Colonic mucosa (tissue), 4 donors: ENCODE results near the gene GALNT18. TPM values are rescaled to one million over a fixed set of nuclear protein-coding genes. Genes with fewer than 3 reads are reported as not detected.

ENCODE experiments used
- DNase-seq: peaks from one replicate; pipeline ENCODE4 v3.0.0-alpha.2; 2020
- H3K27ac ChIP-seq: fragments of 200-600 bp; one replicate; pipeline ENCODE4 v1.8.0; 2021
- H3K27me3 ChIP-seq: fragments of 200-600 bp; one replicate; pipeline ENCODE4 v1.8.0; 2021
- H3K36me3 ChIP-seq: fragments of 200-600 bp; one replicate; pipeline ENCODE4 v1.8.0; 2021
- H3K4me1 ChIP-seq: fragments of 200-600 bp; one replicate; pipeline ENCODE4 v1.8.0; 2021; ENCODE audit warnings: mild to moderate bottlenecking
- H3K4me3 ChIP-seq: fragments of 200-600 bp; one replicate; pipeline ENCODE4 v1.8.0; 2021
- H3K9ac ChIP-seq, 2 donors: one replicate each; pipeline ENCODE4 v1.7.0; 2013; ENCODE audit warnings: control low read depth in 2 of 2, low read depth in 2 of 2, low read length in 2 of 2
- H3K9me3 ChIP-seq: fragments of 200-600 bp; one replicate; pipeline ENCODE4 v1.8.0; 2021
- intact Hi-C: fragments of 100-400 bp; cut with DNase I; formaldehyde crosslinking; loops from one replicate; pipeline ENCODE4 v1.14.1; 2022
- total RNA-seq, 2 donors: library from RNA; stranded (reverse); fragmentation: NEBNext Ultra II Directional in 1 of 2; extraction: Animal tissue kit (Norgen Biotek cat#: 25700) in 1 of 2; gene quantifications; one replicate each; pipeline ENCODE4 v1.2.1, GENCODE V29; 2021
- TF ChIP-seq, protein P1 (sequence below): fragments of 200-600 bp; IDR thresholded peaks from one replicate; pipeline ENCODE4 v1.8.0; 2022; ENCODE audit warnings: antibody characterized with exemption, mild to moderate bottlenecking
- donor health status: healthy.
- donor health status: DM: no; HTN: no; CAD: no.
- donor health status: DM: no; HTN: no; CAD: no.

The GALNT18 gene
- total RNA-seq, 2 donors from 2014 or later: 3.6 to 8.3 TPM

DNA sequence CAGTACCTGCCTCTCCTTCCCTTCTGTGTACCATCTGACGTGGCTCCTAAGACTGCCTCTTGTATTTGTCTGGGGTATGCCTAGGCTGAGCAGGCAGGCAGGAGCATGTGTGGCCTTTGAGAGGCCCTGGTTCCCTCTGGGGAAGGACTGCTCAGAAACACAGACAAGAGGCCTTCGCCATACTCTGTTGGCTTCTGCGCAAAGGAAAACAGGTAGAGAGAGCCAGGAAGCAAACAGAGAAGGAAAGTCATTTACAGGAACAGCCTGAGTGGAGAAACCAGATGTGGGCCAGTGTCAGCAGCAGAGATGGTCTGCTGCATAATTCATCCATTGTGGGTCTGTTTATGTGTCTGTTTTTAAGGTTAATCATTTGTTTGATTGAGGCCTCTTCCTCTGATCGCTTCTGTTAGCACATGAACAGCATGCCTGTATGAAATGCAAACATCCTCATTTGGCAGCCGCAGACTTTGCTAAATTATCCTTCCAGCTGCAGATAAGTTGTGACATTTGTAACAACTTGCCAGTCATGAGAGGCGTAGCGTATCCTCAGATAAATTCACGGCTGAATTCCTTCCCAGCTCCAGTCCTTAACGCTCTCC, 119.4 kb downstream of the GALNT18 start:
- Histone ChIP-seq H3K27ac (peak overlapping the region; percentile 56), H3K27me3 (no peaks in the 10 kb centered on the region), H3K4me3 (no peak overlapping the region), H3K9me3 (no peaks in the 10 kb centered on the region), H3K9ac (peak overlapping the region in 1 of 2 donors; percentile 42), H3K4me1 (peaks cover 12% of the 10 kb centered on the region), H3K36me3 (no peaks in the 10 kb centered on the region)
- intact Hi-C loops: no loop called here
- TF ChIP-seq, protein P1, sequence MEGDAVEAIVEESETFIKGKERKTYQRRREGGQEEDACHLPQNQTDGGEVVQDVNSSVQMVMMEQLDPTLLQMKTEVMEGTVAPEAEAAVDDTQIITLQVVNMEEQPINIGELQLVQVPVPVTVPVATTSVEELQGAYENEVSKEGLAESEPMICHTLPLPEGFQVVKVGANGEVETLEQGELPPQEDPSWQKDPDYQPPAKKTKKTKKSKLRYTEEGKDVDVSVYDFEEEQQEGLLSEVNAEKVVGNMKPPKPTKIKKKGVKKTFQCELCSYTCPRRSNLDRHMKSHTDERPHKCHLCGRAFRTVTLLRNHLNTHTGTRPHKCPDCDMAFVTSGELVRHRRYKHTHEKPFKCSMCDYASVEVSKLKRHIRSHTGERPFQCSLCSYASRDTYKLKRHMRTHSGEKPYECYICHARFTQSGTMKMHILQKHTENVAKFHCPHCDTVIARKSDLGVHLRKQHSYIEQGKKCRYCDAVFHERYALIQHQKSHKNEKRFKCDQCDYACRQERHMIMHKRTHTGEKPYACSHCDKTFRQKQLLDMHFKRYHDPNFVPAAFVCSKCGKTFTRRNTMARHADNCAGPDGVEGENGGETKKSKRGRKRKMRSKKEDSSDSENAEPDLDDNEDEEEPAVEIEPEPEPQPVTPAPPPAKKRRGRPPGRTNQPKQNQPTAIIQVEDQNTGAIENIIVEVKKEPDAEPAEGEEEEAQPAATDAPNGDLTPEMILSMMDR: no peak
- peak; percentile 29 for DNase-seq

- intact Hi-C loops: no loop called here
- Histone ChIP-seq H3K9ac (peak overlapping the region in 1 of 2 donors; percentile 42), H3K9me3 (no peaks in the 10 kb centered on the region), H3K4me1 (peaks cover 12% of the 10 kb centered on the region), H3K4me3 (no peak overlapping the region), H3K27me3 (no peaks in the 10 kb centered on the region), H3K27ac (peak overlapping the region; percentile 56), H3K36me3 (no peaks in the 10 kb centered on the region)
- peak; percentile 40 for DNase-seq
- TF ChIP-seq, protein P1: no peak
Measured at GRCh38 chr11:11501546-11502262, 120.1 kb downstream of the GALNT18 start.

DNA sequence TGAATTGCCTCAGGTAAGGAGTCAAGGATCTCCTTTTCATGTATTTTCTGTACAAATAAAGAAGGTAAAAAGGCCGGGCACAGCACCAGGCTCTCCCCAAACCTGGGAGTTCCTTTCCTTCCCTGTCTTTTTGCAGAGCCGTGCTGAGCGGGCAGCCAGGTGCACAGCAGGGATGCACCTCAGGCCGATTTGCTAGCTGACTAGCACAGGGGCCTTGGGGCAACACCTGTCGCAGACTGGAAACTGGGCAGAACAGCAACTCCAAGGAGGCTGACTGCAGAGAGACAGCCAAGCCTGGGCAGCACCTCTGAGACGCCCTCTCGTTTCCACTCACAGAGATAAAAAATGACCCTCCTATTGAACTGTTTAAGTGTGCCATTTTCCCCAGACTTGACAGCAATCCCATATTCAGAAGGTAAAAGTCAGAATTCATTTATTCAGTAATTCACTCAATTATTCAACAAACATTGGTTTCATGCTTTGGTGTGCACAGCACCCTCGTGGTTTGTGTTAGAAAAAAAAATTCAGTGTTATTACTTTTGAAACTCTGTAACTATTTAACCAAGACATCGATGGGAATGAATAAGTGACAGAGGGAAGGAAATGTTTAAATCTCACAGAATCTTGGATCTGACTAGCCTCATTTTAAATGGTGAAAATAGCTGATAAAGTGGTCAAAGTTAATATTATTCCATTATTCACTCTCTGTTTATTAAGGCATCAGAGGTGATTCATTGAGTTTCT, 120.9 kb downstream of the GALNT18 start:
- intact Hi-C loops: no loop called here
- TF ChIP-seq, protein P1: no peak
- H3K9me3 ChIP-seq: no peaks in the 10 kb centered on the region
- H3K36me3 ChIP-seq: no peaks in the 10 kb centered on the region
- H3K9ac ChIP-seq: no peak overlapping the region
- H3K4me3 ChIP-seq: no peak overlapping the region
- H3K27ac ChIP-seq: no peak overlapping the region
- H3K27me3 ChIP-seq: no peaks in the 10 kb centered on the region
- no peak for DNase-seq
- peaks cover 12% of the 10 kb centered on the region for H3K4me1 ChIP-seq

DNA sequence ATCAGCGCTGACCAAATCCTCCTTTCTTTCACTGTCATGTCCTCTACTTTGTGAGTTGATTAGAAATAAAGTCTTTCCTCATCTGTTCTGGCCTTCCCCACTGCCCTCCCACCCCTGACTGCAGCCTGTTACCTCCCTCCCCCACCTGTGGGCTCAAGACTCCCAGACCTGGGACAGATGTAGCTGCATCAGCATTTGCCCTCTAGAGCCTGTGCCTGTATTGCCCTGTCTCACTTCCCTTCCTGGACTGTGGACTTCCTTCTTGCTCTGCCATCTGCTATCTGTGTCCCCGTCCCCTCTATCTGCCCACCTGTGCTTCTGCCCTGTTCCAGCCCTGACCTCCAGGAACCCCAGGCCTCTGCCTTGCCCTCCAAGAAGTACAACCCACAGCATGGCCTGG, 122.5 kb downstream of the GALNT18 start:
- intact Hi-C loops: no loop called here
- no peak for DNase-seq
- Histone ChIP-seq H3K27ac (no peak overlapping the region), H3K4me3 (no peak overlapping the region), H3K27me3 (no peaks in the 10 kb centered on the region), H3K36me3 (no peaks in the 10 kb centered on the region), H3K4me1 (peaks cover 12% of the 10 kb centered on the region), H3K9ac (no peak overlapping the region), H3K9me3 (no peaks in the 10 kb centered on the region)
- TF ChIP-seq, protein P1: no peak

GRCh38 chr11:11498195-11498594, 123.6 kb downstream of the GALNT18 start:
- TF ChIP-seq, protein P1: no peak
- intact Hi-C loops: no loop called here
- Histone ChIP-seq H3K27ac (no peak overlapping the region), H3K9me3 (no peaks in the 10 kb centered on the region), H3K27me3 (no peaks in the 10 kb centered on the region), H3K4me1 (peaks cover 12% of the 10 kb centered on the region), H3K9ac (no peak overlapping the region), H3K36me3 (no peaks in the 10 kb centered on the region), H3K4me3 (no peak overlapping the region)
- DNase-seq: no peak
